ENCODE results near the gene GDAP1L1.
"Not testable (repeated sequence)": the region's sequence is repeated elsewhere in the genome, so short reads cannot be mapped to it uniquely, and the experiment has no call there.

GDAP1L1 gene

GRCh38 chr20:44302026-44302669 is 55.0 kb downstream of the GDAP1L1 start:
- DNase-seq (ENCODE audit: low read depth in 2 of 2), result no peak

GRCh38 chr20:44302736-44303135 is 55.6 kb downstream of the GDAP1L1 start:
- DNase-seq (ENCODE audit: low read depth in 2 of 2), result no peak

- DNase-seq (ENCODE audit: low read depth in 2 of 2), result no peak
Observed at GRCh38 chr20:44304383-44304782, 57.3 kb downstream of the GDAP1L1 start.

GRCh38 chr20:44306927-44307326 is 59.8 kb downstream of the GDAP1L1 start:
- DNase-seq (ENCODE audit: low read depth in 2 of 2), result no peak

GRCh38 chr20:44309763-44310663 is 62.9 kb downstream of the GDAP1L1 start:
- DNase-seq (ENCODE audit: low read depth in 2 of 2), result peak; percentile 10 to 22

GRCh38 chr20:44310664-44311639 is 63.8 kb downstream of the GDAP1L1 start, which contains the start of gene FITM2:
Gene FITM2, minus strand, starts transcription at chr20:44311202. Its CDS starts 54 bp downstream, at chr20:44311148.
- peak; percentile 92 for DNase-seq (ENCODE audit: low read depth in 2 of 2)

- DNase-seq (ENCODE audit: low read depth in 2 of 2), result no peak
Observed at GRCh38 chr20:44314870-44315269, 67.8 kb downstream of the GDAP1L1 start.

- no peak for DNase-seq (ENCODE audit: low read depth in 2 of 2)
Observed at GRCh38 chr20:44319839-44320422, 72.8 kb downstream of the GDAP1L1 start.

GRCh38 chr20:44324343-44324742 is 77.2 kb downstream of the GDAP1L1 start:
- no peak for DNase-seq (ENCODE audit: low read depth in 2 of 2)

- no peak for DNase-seq (ENCODE audit: low read depth in 2 of 2)
Observed at GRCh38 chr20:44326391-44327159, 79.5 kb downstream of the GDAP1L1 start.

- not testable (repeated sequence) for DNase-seq (ENCODE audit: low read depth in 2 of 2)
Observed at GRCh38 chr20:44327748-44328147, 80.6 kb downstream of the GDAP1L1 start.

- DNase-seq (ENCODE audit: low read depth in 2 of 2), result no peak
Observed at GRCh38 chr20:44328428-44328827, 81.3 kb downstream of the GDAP1L1 start.
